ENCODE measurements around the gene MARCHF3.
"Not testable (repeated sequence)": the region's sequence is repeated elsewhere in the genome, so short reads cannot be mapped to it uniquely, and the experiment has no call there.

Gene MARCHF3

DNA sequence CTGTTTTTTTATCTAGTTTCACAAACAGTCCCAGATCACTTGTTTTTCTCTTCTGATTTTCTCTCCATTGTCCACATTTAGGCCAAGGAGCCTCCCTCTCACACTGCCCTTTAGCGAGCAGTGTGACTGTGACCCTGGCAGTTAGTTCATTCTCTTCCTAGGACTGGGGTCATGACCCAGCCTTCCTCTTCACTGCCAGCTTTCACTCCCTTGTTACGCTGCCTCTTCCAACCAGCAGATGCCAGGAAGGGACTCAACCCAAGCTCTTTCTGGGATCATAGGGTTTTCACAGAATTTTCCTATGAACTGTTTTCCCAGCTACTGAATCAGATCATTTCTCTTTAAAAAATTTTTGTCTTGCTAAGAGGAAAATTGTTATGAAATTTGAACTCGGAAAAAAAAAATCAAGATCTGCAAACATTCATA, 182.5 kb downstream of the MARCHF3 start:
- DNase-seq (ENCODE audit: low read depth) = no peak

DNA sequence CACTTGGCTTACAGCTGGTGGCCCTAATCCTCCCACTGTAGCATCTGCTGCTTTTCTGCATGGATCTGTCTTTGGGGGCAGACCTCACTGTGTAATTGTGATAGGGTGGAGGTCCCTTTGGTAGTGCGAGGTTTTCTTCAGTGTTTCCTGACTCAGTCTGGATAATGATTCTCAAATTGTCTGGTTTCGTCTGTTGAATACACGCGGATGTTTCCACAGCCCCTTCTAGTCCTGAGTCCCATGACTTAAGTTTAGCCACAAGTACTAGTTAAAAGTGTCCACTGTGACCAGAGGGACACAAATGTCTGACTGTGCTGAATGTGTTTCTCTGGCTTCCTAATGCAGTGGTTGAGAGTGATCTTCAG, 182.9 kb downstream of the MARCHF3 start:
- DNase-seq (ENCODE audit: low read depth) = no peak

DNA sequence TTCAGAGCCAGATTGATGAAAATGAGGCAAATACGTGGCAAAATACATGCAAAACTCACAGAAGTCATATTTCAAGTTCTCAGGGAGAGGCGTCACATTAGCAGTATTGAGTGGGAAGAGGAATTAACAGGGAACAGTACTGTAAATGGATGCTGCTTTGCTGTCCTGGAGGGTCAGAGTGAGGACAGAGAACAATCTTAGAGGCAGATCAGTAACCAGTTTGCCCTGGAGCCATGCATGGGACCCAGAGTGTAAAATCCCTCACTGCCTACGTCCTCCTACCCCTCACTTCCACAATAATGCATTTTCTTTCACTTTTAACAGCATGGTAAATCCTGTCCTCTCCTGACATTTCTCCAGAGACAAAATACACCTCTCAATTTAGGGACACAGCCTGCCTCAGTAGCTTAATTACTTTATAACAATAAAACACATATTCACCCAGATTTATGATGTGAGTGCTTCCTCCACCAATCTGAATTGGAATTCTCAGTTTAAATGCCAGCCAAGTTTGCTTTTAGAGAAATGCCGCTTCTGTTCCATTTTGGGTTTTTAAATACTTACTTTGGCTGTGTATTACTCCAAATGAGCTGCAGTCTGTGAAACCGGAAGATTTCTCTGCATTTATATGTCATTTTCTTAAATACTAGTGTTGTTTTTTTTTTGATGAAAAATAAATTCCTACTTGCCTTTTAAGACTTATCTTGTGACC, 183.5 kb downstream of the MARCHF3 start:
- no peak for DNase-seq (ENCODE audit: low read depth)

DNA sequence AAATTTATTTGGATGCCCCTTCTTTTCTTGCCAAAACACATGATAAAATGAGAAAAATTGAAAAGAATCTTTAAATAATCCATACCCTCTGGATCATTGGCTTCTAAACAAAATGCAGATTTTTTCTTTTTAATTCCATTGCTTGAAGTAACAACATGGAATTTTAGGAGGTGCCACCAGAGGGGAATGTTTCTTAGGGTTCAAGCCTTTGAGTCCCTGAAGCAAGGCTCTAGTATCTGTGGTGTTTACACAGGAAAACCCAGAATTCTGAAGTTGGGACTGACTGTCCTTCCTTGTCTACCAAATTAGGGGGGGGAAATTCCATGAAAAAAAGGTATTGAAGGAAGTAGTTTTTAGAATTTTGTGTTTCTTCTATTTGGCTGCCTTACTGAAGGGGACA, 184.0 kb downstream of the MARCHF3 start:
- peak; percentile 48 for DNase-seq (ENCODE audit: low read depth)

DNA sequence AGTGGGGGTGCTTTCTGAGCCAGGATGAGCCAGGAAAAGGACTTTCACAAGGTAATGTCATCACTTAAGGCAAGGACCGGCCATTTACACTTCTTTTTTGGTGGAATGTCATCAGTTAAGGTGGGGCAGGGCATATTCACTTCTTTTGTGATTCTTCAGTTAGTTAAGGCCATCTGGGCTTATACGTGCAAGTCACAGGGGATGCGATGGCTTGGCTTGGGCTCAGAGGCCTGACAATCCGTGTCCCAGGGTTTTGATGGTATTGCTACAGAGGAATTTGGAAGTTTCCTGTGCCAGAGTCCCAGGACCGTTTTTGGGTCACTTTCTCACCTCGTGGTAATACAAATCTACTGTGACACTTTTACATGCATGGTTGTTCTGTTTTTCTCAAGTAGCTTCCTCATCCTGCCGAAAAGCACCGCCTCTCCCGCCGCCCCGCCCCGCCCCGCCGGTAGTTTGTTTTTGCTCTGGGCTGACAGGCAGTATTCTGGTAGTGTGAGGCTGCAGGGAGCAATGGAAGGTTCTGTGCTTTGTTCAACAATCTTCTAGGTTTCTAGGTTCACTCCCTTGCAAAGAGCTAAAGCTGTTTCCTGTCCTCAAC, 184.8 kb downstream of the MARCHF3 start:
- not testable (repeated sequence) for DNase-seq (ENCODE audit: low read depth)

DNA sequence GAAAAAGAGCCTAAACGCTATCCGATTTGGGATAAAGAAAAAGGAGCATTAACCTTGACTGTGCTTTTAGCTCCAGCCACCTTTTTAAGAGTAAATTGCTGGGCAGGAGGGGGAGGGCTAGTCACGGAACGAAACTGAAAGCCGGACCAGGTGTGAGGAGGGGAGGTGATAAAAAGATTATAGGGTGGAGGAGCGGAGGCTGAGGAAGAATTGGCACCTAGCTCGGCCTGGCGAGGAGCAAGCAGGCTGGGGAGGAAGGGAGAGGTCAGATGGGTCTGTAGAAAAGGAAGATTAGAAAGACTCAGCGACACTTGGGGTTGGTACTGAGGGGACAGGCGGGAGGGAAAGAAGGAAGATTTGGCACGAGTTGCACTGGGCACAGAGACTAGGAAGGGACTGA, 187.0 kb downstream of the MARCHF3 start:
- not testable (repeated sequence) for DNase-seq (ENCODE audit: low read depth)

DNA sequence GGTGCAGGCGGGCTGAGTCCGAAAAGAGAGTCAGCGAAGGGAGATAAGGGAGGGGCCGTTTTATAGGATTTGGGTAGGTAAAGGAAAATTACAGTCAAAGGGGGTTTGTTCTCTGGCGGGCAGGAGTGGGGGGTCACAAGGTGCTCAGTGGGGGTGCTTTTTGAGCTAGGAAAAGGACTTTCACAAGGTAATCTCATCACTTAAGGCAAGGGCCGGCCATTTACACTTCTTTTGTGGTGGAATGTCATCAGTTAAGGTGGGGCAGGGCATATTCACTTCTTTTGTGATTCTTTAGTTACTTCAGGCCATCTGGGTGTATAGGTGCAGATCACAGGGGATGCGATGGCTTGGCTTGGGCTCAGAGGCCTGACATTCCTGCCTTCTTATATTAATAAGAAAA, 191.0 kb downstream of the MARCHF3 start:
- DNase-seq (ENCODE audit: low read depth) = not testable (repeated sequence)

DNA sequence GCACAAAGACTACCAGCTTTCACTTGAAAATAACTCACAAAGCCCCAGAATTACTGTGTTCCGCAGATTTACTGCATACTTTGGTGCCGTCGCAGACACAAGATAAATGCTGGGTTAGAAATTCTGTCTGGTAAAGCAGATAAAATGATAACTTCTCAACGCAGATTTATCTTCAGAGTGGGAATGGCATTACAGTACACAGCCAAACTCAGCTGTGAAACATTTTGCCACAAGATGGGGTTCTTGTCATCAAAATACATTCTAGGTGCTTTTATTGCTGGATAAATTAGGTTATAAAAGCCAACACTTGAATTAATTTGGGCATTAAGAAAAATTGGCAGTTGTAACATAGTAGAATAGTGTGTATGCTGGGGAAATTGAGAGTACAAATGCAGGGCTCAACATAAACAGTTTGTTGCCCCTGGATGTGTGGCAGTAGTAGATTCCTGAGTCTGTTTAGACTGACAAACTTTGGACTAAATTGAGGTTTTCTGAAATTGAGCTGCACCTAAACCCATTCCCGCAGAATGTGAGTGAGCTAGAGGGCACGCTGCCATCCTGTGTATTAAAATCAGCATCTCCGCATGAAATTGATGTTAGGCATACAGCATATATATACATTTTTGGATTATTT, 192.3 kb downstream of the MARCHF3 start:
- peak; percentile 29 for DNase-seq (ENCODE audit: low read depth)

DNA sequence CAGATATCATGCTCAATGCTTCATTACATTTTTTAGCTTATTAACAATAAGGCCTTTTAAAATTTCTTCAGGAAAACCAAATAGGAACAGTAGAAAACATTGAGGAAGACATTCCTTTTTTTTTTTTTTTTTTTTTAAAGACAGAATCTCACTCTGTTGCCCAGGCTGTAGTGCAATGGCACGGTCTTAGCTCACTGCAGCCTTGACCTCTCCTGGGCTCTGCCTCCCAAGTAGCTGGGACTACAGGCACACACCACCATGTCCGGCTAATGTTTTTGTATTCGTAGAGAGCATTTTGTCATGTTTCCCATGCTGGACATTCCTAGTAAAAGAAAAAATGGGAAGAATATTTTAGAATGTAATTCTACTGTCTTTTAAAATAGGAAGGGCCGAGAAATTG, 193.1 kb downstream of the MARCHF3 start:
- DNase-seq (ENCODE audit: low read depth) = no peak

DNA sequence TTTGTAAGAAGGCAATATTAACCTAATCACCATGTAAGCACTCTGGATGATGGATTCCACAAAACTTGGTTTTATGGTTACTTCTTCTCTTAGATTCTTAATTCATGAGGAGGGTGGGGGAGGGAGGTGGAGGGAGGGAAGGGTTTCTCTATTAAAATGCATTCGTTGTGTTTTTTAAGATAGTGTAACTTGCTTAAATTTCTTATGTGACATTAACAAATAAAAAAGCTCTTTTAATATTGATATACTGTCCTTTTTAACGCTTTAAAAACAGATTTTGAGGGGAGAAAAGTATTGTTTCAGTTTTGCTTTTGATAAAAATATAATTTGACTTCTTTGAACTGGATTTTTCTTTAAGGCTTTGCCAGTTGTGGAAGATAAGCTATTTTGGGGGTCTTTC, 193.6 kb downstream of the MARCHF3 start:
- no peak for DNase-seq (ENCODE audit: low read depth)

DNA sequence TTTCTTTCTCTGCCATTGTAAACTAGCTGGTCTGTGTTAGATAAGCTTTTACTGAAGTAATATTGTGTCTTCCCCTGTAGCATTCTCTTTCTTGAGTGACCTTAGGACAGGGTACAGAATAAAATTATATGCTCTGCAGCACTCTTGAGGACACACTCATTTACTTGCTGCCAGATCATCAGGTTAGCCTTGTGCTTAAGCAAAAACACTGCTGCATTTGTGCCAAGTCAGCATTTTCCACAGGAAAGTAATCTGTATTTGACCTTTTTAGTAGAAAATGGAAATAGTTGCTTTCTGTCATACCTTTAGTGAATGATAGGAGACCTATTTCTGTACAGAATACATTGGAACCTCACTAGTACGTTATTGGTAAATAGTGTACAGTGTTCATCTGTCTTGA, 199.2 kb downstream of the MARCHF3 start:
- DNase-seq (ENCODE audit: low read depth) = no peak

DNA sequence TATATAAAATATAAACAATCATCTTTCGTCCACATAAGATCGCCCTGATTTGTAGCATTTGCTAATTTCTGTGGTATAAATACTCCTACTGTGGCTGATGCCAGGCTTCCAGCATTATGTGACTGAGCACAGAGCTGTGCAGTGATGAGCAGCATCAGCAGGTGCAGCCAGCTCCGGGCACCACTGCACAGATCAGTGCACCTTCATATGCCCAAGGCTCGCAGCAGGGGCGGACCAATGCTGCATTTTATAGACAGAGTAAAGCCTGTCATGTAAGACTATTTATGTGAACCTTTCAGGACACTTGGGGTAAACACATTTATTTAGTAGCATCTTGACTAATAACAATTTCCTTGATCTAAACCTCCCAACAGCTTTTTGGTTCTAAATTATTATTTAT, 200.3 kb downstream of the MARCHF3 start:
- DNase-seq (ENCODE audit: low read depth) = no peak

DNA sequence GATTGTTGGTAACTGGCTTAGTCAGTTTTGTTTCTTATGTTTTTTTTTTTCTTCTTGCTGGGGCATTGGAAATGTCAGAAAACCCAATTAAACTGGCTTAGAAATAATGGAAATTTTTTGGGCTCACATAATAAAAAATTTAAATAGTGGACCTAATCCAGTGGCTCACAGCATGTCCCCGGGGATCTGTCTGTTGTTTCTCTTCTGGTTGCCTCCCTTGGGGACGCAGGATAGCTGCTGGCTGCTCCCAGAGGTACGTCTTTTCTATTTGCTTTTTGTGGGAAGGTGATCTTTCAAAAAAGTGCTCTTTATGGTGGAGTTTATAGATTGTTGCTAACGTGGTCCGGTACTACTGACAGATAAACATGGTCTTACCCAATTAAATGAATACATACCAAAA, 201.3 kb downstream of the MARCHF3 start:
- DNase-seq (ENCODE audit: low read depth) = no peak

DNA sequence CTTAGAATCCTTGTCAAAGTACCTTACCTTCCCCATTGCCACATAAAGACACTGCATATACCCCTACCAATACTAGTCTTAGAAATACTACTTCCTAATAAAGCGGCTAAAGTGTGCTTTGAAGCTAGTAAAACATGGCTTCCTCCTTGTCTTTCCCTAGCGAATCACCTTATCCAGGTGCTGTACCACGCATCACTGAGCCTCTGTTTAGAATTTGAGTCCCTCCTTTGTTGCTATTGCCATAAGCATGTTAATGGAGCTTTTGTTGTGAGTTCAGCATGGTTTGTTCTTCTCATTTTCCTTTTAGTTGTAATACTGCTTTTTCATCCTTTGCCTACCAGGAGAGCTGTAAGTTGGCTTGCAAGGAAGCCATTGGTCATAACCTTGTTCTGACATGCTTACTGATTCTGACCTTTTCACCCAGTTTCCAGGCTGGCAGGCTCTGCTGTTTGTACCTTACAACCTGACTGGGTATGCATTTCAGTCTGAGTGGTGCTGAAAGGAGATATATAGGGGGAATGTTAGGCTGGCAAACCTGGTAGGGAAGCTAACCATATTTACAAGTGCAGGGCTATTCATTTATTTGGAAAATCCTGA, 203.6 kb downstream of the MARCHF3 start:
- DNase-seq (ENCODE audit: low read depth) = no peak

DNA sequence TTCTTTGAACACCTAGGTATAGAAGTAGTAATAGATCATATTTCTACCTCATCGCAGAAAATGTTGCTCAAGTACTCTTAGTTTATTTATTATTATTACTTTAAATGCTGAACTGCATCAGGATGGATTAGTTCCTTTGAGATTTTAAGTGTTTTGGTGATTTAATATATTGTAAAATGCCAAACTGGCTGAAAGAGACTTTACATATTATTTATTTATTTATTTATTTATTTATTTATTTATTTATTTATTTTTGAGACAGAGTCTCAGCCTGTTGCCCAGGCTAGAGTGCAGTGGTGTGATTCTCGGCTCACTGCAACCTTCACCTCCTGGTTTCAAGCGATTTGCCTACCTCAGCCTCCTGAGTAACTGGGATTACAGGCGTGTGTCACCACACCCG, 211.1 kb downstream of the MARCHF3 start:
- no peak for DNase-seq (ENCODE audit: low read depth)

DNA sequence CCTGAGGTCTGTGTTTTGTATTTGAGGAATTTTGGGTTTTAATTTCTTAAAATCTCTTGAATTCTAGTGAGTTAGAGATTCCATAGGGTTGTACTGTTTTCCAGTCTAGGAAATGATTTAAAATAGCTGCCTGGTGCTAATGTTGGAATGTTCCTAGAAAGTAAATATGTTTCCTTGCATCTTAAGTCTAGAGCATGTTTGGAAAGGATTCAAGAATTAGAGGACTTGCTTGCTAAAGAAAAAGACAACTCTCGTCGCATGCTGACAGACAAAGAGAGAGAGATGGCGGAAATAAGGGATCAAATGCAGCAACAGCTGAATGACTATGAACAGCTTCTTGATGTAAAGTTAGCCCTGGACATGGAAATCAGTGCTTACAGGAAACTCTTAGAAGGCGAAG, 211.6 kb downstream of the MARCHF3 start:
- no peak for DNase-seq (ENCODE audit: low read depth)

Measured in fibroblast of gingiva (primary cell).